Body of pancreas (tissue), 4 donors: ENCODE data around the gene ACSS3.
"Not testable (repeated sequence)": the region's sequence is repeated elsewhere in the genome, so short reads cannot be mapped to it uniquely, and the experiment has no call there.

Experiments
- POLR2A ChIP-seq, 3 donors: fragments of 450-650 bp; IDR thresholded peaks; one replicate each; pipeline ENCODE4 v1.6.1; 2016; ENCODE audit warnings: antibody characterized with exemption in 3 of 3, mild to moderate bottlenecking in 2 of 3
- TF ChIP-seq, protein P1 (sequence below), 7 experiments: fragments of 450-650 bp in 4 of 7; fragments of 200-600 bp in 3 of 7; sonication (generic) in 3 of 7; IDR thresholded peaks; one replicate each; pipeline ENCODE4 v1.5.1; 2016 to 2019; ENCODE audit warnings: antibody characterized with exemption in 7 of 7

- TF ChIP-seq, protein P1, sequence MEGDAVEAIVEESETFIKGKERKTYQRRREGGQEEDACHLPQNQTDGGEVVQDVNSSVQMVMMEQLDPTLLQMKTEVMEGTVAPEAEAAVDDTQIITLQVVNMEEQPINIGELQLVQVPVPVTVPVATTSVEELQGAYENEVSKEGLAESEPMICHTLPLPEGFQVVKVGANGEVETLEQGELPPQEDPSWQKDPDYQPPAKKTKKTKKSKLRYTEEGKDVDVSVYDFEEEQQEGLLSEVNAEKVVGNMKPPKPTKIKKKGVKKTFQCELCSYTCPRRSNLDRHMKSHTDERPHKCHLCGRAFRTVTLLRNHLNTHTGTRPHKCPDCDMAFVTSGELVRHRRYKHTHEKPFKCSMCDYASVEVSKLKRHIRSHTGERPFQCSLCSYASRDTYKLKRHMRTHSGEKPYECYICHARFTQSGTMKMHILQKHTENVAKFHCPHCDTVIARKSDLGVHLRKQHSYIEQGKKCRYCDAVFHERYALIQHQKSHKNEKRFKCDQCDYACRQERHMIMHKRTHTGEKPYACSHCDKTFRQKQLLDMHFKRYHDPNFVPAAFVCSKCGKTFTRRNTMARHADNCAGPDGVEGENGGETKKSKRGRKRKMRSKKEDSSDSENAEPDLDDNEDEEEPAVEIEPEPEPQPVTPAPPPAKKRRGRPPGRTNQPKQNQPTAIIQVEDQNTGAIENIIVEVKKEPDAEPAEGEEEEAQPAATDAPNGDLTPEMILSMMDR (IDR thresholded peaks at IDR 0.05): not testable (repeated sequence)
- not testable (repeated sequence) for TF ChIP-seq POLR2A (IDR thresholded peaks at IDR 0.05)
Measured at GRCh38 chr12:81119069-81119468, 41.2 kb downstream of the ACSS3 start.
